ENCODE measurements around the gene ZNF669.

ZNF669 gene

GRCh38 chr1:247064304-247064703 lies 39.9 kb downstream of the ZNF669 start:
- no peak overlapping the region for H3K27ac Mint-ChIP-seq
- H3K9me3 Mint-ChIP-seq = peaks cover 55% of the 10 kb centered on the region
- DNase-seq (no peak), ATAC-seq (no peak)
- H3K36me3 Mint-ChIP-seq (ENCODE audit: low read depth) = peaks cover 67% of the 10 kb centered on the region
- H3K27me3 Mint-ChIP-seq = no peaks in the 10 kb centered on the region
- H3K4me3 Mint-ChIP-seq = no peak overlapping the region
- no peaks in the 10 kb centered on the region for H3K4me1 Mint-ChIP-seq

GRCh38 chr1:247060771-247061170 lies 43.4 kb downstream of the ZNF669 start:
- H3K36me3 Mint-ChIP-seq (ENCODE audit: low read depth) = peaks cover 66% of the 10 kb centered on the region
- H3K4me3 Mint-ChIP-seq = no peak overlapping the region
- DNase-seq (no peak), ATAC-seq (no peak)
- H3K4me1 Mint-ChIP-seq = peaks cover 2% of the 10 kb centered on the region
- peaks cover 73% of the 10 kb centered on the region for H3K9me3 Mint-ChIP-seq
- no peak overlapping the region for H3K27ac Mint-ChIP-seq
- no peaks in the 10 kb centered on the region for H3K27me3 Mint-ChIP-seq

- no peak overlapping the region for H3K27ac Mint-ChIP-seq
- no peak overlapping the region for H3K4me3 Mint-ChIP-seq
- H3K36me3 Mint-ChIP-seq (ENCODE audit: low read depth) = peaks cover 71% of the 10 kb centered on the region
- H3K9me3 Mint-ChIP-seq = peaks cover 74% of the 10 kb centered on the region
- DNase-seq (no peak), ATAC-seq (no peak)
- no peaks in the 10 kb centered on the region for H3K27me3 Mint-ChIP-seq
- H3K4me1 Mint-ChIP-seq = peaks cover 10% of the 10 kb centered on the region
These were observed 48.1 kb downstream of the ZNF669 start for GRCh38 chr1:247056071-247056470.

- no peak for DNase-seq
- Mint-ChIP-seq H3K4me1 (peaks cover 10% of the 10 kb centered on the region), H3K4me3 (no peak overlapping the region), H3K27ac (no peak overlapping the region), H3K9me3 (peaks cover 77% of the 10 kb centered on the region), H3K27me3 (no peaks in the 10 kb centered on the region), H3K36me3 (ENCODE audit: low read depth) (peaks cover 69% of the 10 kb centered on the region)
- ATAC-seq = peak; percentile 40
These were observed 49.2 kb downstream of the ZNF669 start for GRCh38 chr1:247054992-247055415.
